Stomach (tissue), 4 donors: ENCODE data around the gene MCTP1.

Source experiments
- CTCF ChIP-seq, 7 experiments: fragments of 450-650 bp in 4 of 7; fragments of 200-600 bp in 3 of 7; sonication (generic) in 3 of 7; IDR thresholded peaks; one replicate each; pipeline ENCODE4 v1.5.1; 2016 to 2019; ENCODE audit warnings: antibody characterized with exemption in 7 of 7, control low read depth in 2 of 7, mild to moderate bottlenecking in 1 of 7
- EP300 ChIP-seq: sonication (generic); formaldehyde crosslinking; IDR thresholded peaks from one replicate; pipeline ENCODE4 v1.6.1; 2017; ENCODE audit warnings: antibody characterized with exemption
- POLR2A ChIP-seq, 4 donors: fragments of 450-650 bp; IDR thresholded peaks; one replicate each; pipeline ENCODE4 v1.6.1; 2016; ENCODE audit warnings: antibody characterized with exemption in 4 of 4, control low read depth in 2 of 4, mild to moderate bottlenecking in 1 of 4, moderate library complexity in 1 of 4
- POLR2AphosphoS5 ChIP-seq, 3 donors: sonication (generic); formaldehyde crosslinking; IDR thresholded peaks; one replicate each; pipeline ENCODE4 v1.6.1; 2016; ENCODE audit warnings: antibody characterized with exemption in 3 of 3

- no peak for TF ChIP-seq POLR2AphosphoS5 (IDR thresholded peaks at IDR 0.05)
- no peak for TF ChIP-seq CTCF (IDR thresholded peaks at IDR 0.05)
- no peak for TF ChIP-seq POLR2A (IDR thresholded peaks at IDR 0.05)
- TF ChIP-seq EP300, result no peak
Measured at GRCh38 chr5:95331358-95331757, 46.5 kb upstream of the MCTP1 start.
